Dendritic cell treated with granulocyte-macrophage colony-stimulating factor and Interleukin-4, amounts not matched to agents 40 ng/mL and 50 ng/mL, for 4 days (primary cell): ENCODE measurements around the gene CXCR4.

Experiments
- H3K27ac Mint-ChIP-seq: one replicate; pipeline ENCODE4 v1.8.0; 2022; ENCODE audit warnings: mild to moderate bottlenecking, mixed read lengths
- H3K27me3 Mint-ChIP-seq: one replicate; pipeline ENCODE4 v1.8.0; 2022; ENCODE audit warnings: mild to moderate bottlenecking, mixed read lengths
- H3K36me3 Mint-ChIP-seq: one replicate; pipeline ENCODE4 v1.8.0; 2022; ENCODE audit warnings: low read depth, mixed read lengths
- H3K4me1 Mint-ChIP-seq: one replicate; pipeline ENCODE4 v1.8.0; 2022; ENCODE audit warnings: low read depth, mixed read lengths
- H3K4me3 Mint-ChIP-seq: one replicate; pipeline ENCODE4 v1.8.0; 2022; ENCODE audit warnings: mild to moderate bottlenecking, moderate library complexity, mixed read lengths
- H3K9me3 Mint-ChIP-seq: one replicate; pipeline ENCODE4 v1.8.0; 2022; ENCODE audit warnings: mixed read lengths
- intact Hi-C: fragments of 100-400 bp; cut with micrococcal nuclease; formaldehyde crosslinking; loops from one replicate; pipeline ENCODE4 v1.15.0; 2022

CXCR4 gene

DNA sequence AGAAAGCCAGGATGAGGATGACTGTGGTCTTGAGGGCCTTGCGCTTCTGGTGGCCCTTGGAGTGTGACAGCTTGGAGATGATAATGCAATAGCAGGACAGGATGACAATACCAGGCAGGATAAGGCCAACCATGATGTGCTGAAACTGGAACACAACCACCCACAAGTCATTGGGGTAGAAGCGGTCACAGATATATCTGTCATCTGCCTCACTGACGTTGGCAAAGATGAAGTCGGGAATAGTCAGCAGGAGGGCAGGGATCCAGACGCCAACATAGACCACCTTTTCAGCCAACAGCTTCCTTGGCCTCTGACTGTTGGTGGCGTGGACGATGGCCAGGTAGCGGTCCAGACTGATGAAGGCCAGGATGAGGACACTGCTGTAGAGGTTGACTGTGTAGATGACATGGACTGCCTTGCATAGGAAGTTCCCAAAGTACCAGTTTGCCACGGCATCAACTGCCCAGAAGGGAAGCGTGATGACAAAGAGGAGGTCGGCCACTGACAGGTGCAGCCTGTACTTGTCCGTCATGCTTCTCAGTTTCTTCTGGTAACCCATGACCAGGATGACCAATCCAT lies 2.7 kb downstream of the CXCR4 start:
- Mint-ChIP-seq H3K27me3 (no peaks in the 10 kb centered on the region), H3K36me3 (peaks cover 38% of the 10 kb centered on the region), H3K9me3 (no peaks in the 10 kb centered on the region), H3K4me1 (peaks cover 56% of the 10 kb centered on the region), H3K27ac (peak overlapping the region; percentile 90), H3K4me3 (peak overlapping the region; percentile 95)
- intact Hi-C loops: loop anchor here (5.0 kb wide), 5 partner anchors 92 to 262 kb away; no protein-coding TSS in a partner anchor

DNA sequence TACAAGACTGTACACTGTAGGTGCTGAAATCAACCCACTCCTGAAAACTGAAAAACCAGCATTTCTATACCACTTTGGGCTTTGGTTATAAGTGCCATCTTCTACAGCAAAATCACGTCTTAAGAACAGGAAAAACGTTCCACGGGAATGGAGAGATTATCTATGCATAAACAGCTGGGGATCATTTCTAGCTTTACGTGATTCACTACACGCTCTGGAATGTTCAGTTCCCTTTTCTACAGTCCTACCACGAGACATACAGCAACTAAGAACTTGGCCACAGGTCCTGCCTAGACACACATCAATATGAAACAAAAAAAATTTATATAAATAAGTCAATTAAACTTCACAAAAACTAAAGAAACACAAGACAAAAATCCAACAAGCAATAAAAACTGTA lies 3.6 kb downstream of the CXCR4 start:
- intact Hi-C loops: no loop called here
- no peaks in the 10 kb centered on the region for H3K27me3 Mint-ChIP-seq
- H3K36me3 Mint-ChIP-seq: peaks cover 38% of the 10 kb centered on the region
- H3K27ac Mint-ChIP-seq: peak overlapping the region; percentile 90
- peaks cover 58% of the 10 kb centered on the region for H3K4me1 Mint-ChIP-seq
- H3K4me3 Mint-ChIP-seq: peak overlapping the region; percentile 42
- H3K9me3 Mint-ChIP-seq: no peaks in the 10 kb centered on the region

DNA sequence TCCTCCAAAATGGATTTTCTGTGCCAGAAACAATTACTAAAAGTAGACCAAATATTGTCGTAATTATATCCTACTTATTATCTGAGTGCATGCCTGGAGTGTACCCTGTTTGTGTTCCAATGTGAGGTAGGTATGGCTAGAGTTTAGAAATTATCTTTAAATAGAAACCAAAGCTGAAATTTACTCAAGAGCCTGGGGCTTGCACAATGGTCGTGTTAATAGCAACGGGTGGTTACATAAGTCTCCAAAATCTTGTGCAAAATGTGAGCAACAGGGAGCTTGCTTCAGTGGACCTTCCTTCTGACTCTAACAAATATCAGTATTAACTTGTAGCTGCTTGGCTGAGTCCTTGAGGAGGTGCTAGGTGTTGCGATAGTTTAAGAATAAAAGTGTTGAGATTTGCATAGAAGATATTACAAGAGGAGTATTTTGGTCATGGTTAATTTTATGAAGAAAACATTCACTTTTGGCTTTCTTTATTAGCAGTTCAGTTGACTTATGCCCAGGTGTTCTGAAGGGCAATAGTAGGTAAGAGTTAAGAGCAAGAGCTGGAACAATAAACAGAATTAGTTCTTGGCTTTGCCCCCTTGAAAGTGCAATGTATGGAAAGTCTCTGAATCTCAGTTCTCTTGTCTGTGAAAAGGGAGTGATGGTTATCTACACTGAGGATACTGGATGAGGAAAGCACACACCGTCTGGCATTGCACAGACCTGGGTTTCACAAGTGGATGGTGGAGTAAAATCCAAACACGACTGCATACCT lies 4.6 kb downstream of the CXCR4 start:
- H3K27me3 Mint-ChIP-seq: no peaks in the 10 kb centered on the region
- H3K9me3 Mint-ChIP-seq: no peaks in the 10 kb centered on the region
- H3K4me1 Mint-ChIP-seq: peaks cover 56% of the 10 kb centered on the region
- peak overlapping the region; percentile 90 for H3K27ac Mint-ChIP-seq
- H3K4me3 Mint-ChIP-seq: no peak overlapping the region
- intact Hi-C loops: no loop called here
- H3K36me3 Mint-ChIP-seq: peaks cover 38% of the 10 kb centered on the region

DNA sequence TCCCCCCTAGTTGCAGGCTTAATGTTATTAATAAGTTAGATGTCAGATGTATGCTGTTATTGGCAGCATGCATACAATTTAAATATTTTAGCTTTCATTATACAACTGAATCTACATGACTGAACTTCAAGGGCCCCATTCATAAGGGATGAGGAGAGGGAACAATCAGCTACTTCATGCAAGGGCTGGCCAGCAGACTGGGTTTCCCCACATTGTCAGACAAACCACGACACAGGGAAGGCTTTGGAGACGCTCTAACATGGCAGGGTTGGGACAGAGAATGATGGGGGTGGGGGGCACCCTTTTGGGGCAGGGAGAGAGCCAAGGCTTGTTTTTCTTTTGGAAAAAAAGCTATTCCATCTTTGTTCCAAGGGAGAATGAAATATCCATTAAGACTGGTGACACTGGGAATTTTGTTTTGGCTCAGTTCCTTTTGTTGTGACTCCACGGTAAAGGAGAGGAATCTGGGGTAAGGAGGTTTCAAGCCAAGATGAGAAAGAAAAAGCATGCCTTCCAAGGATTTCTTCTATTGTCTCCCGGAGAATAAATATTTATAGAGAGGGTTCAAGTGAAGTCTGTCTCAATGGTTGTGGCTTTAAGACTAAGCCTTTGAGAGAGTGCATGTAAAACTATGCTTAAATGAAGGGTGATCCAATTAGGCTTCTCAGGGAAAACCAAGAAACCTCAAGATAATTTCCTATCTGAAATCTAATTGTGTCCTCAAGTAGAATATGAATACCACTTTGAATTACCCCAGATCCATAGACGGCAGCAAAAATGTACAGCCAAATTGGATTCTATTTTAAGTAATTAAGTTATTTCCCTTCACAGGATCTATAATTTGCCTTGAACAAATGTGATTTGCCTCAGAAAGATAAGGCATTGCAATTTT lies 5.4 kb downstream of the CXCR4 start:
- Mint-ChIP-seq H3K9me3 (no peaks in the 10 kb centered on the region), H3K27me3 (no peaks in the 10 kb centered on the region), H3K36me3 (peaks cover 32% of the 10 kb centered on the region), H3K4me1 (peaks cover 49% of the 10 kb centered on the region), H3K27ac (peak overlapping the region; percentile 42), H3K4me3 (no peak overlapping the region)
- intact Hi-C loops: no loop called here

DNA sequence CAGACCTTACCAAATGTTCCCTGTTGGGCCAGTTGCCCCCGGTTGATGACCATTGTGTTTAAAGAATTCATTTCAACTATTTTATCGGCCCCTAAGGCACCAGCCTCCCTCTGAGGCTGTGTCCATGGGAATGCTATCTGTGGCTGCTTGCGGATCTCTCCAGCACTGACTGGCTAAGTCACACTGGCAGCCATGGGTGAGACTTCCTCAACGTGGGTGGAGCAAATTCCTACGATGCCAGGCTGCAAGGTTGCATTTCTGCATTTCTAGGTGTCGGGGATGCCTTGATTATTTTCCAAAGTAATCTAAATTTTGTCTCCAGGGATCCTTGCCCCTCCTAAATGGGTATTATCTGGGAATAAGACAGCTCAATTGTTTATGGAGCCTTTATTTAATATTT lies 6.2 kb downstream of the CXCR4 start:
- H3K27ac Mint-ChIP-seq: peak overlapping the region; percentile 75
- H3K9me3 Mint-ChIP-seq: no peaks in the 10 kb centered on the region
- H3K27me3 Mint-ChIP-seq: no peaks in the 10 kb centered on the region
- H3K36me3 Mint-ChIP-seq: peaks cover 25% of the 10 kb centered on the region
- H3K4me3 Mint-ChIP-seq: no peak overlapping the region
- H3K4me1 Mint-ChIP-seq: peaks cover 51% of the 10 kb centered on the region
- intact Hi-C loops: no loop called here

DNA sequence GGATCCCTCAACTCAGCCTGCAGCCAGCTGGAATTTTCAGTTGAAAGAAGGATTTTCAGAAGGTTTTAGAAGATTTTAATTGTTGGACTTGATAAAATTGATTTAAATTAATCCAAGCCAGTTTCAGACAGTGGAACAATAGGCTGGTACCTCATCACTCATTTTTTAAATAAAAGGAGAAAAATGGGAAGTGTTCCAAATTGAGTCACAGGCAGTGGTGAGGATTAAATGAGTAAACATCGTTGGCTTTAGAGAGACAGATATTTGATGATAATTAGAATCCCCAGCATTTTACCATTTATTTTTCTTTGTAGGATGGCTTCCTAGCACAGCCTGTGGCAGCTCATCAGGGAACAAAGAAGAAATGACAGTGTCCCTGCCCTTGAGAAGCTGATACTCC lies 7.4 kb downstream of the CXCR4 start:
- Mint-ChIP-seq H3K9me3 (no peaks in the 10 kb centered on the region), H3K27me3 (no peaks in the 10 kb centered on the region), H3K36me3 (peaks cover 24% of the 10 kb centered on the region), H3K27ac (peak overlapping the region; percentile 4), H3K4me1 (peaks cover 56% of the 10 kb centered on the region), H3K4me3 (no peak overlapping the region)
- intact Hi-C loops: no loop called here

DNA sequence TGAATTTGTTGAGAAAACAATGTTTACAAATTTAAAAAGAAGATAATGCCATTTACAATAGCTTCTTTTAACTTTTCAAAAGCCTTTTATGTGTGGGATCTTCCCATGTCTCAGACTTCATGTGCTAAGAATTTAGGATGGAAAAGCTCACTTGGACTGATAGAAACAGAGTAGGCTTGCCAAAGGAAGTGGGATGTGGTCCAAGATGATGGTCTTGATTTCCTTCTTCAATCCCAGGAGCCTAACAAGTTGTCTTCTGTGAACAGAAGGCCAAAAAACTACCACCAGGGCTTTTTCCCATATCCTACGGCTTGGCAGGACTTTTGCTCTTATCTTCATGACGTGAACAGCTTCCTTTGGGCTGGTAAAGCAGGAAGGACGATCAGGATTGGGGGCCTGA lies 9.5 kb downstream of the CXCR4 start:
- H3K9me3 Mint-ChIP-seq: no peaks in the 10 kb centered on the region
- peaks cover 3% of the 10 kb centered on the region for H3K36me3 Mint-ChIP-seq
- intact Hi-C loops: loop anchor here (5.0 kb wide), 1 partner anchor 81 kb away; no protein-coding TSS in a partner anchor
- H3K27ac Mint-ChIP-seq: no peak overlapping the region
- no peaks in the 10 kb centered on the region for H3K27me3 Mint-ChIP-seq
- H3K4me1 Mint-ChIP-seq: peaks cover 35% of the 10 kb centered on the region
- no peak overlapping the region for H3K4me3 Mint-ChIP-seq

DNA sequence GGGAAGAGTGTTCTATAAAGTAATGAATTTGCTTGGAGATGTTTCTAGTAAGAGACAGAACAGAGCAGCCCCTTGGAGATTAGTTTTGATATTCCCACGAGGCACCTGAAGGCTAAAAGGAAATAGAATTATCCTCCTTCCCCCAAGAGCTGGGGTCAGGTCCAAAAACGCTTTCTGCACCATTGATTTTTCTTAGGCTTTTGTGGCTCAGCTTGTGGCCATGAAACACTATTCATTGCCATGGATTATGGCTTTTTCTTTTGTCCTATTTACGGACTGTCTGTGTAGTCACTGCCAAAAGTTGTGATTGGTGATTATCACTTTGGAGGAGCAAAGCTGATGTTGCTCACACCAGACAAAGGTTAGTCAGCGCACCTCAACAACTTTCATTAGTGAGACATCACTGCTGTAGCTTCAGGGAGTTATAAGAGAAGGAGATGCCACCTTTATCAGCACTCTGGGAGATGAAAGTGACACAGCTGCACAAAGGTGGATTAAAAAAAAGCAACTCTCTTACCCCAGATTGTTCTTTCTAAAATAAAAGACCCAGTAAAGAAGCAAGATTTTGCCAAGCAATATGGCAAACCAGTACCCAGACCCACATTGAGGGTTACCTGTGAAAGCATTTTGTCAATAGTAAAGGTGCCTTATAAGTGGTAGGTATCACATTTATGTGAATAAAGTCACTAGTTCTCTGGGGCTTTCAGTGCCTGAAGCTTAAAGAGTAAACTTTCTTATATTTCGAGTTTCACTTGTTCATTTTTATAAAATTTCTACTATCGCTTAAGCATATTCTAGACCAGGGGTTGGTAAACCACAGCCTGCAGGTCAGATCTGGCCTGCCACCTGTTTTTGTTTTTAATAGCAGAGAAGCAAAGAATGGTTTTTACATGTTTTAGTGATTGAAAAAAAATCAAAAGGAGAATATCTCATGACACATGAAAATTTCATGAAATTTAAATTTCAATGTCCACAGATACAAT lies 10.6 kb downstream of the CXCR4 start:
- Mint-ChIP-seq H3K4me3 (no peak overlapping the region), H3K9me3 (no peaks in the 10 kb centered on the region), H3K36me3 (no peaks in the 10 kb centered on the region), H3K27me3 (no peaks in the 10 kb centered on the region), H3K4me1 (peaks cover 28% of the 10 kb centered on the region), H3K27ac (no peak overlapping the region)
- intact Hi-C loops: loop anchor here (5.0 kb wide), 1 partner anchor 80 kb away; no protein-coding TSS in a partner anchor

DNA sequence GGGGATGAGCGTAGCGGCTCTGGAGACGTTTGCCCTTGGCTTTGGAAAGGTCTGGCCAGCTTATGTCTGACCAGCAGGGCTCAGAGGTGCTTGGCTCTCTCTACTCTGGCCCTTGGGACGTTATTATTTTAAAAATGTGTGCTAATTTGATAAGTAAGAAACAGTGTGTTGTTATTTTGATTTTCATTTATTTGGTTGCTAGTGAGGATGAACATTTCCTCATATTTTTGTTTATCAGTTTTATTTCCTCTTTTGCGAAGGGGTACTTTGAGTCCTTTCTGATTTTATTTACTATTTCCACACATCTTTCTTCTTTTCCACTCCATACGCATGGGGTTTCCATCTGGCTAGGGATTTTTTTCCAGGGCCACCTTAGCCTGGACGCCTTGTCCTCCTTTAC lies 11.4 kb downstream of the CXCR4 start:
- intact Hi-C loops: loop anchor here (5.0 kb wide), 1 partner anchor 79 kb away; no protein-coding TSS in a partner anchor
- Mint-ChIP-seq H3K9me3 (no peaks in the 10 kb centered on the region), H3K36me3 (no peaks in the 10 kb centered on the region), H3K4me1 (peaks cover 21% of the 10 kb centered on the region), H3K27ac (no peak overlapping the region), H3K27me3 (no peaks in the 10 kb centered on the region), H3K4me3 (no peak overlapping the region)

DNA sequence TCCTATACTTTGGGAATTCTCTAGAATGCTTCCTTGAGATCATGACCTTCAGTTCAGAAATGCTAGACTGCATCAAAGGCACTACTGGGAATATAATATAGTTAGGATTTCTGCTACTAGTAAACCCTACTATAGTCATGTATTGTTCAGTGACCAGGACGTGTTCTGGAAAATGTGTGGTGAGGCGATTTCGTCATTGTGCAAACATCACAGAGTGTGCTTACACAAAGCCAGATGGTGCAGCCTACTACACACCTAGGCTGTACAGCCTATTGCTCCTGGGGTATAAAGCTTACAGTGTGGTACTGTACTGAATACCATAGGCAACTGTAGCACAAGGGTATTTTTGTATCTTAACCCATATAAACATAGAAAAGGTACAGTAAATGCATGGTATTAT lies 13.0 kb downstream of the CXCR4 start:
- no peak overlapping the region for H3K4me3 Mint-ChIP-seq
- H3K36me3 Mint-ChIP-seq: no peaks in the 10 kb centered on the region
- intact Hi-C loops: loop anchor here (5.0 kb wide), 1 partner anchor 78 kb away; no protein-coding TSS in a partner anchor
- H3K4me1 Mint-ChIP-seq: peaks cover 14% of the 10 kb centered on the region
- no peak overlapping the region for H3K27ac Mint-ChIP-seq
- no peaks in the 10 kb centered on the region for H3K9me3 Mint-ChIP-seq
- no peaks in the 10 kb centered on the region for H3K27me3 Mint-ChIP-seq

DNA sequence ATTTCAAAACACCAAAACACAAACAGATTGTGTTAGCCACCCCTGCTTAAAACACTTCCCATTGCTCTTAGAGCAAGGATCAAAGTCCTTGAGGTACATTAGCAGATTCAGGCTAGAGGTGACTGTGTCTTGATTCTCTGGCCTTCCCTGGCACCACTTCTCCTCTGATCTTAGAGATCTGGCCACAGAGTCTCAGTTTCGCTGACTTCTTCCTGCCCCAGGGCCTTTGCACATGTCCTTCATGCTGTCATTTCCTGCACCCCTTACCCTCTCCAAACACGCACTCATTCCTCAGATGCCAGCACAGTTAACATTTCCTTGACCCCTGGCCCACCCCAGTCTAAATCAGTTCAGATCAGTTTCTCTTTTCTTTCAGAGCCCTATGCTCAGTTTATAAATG lies 16.9 kb downstream of the CXCR4 start:
- Mint-ChIP-seq H3K9me3 (no peaks in the 10 kb centered on the region), H3K27ac (no peak overlapping the region), H3K27me3 (no peaks in the 10 kb centered on the region), H3K4me3 (no peak overlapping the region), H3K4me1 (peaks cover 33% of the 10 kb centered on the region), H3K36me3 (no peaks in the 10 kb centered on the region)
- intact Hi-C loops: no loop called here

DNA sequence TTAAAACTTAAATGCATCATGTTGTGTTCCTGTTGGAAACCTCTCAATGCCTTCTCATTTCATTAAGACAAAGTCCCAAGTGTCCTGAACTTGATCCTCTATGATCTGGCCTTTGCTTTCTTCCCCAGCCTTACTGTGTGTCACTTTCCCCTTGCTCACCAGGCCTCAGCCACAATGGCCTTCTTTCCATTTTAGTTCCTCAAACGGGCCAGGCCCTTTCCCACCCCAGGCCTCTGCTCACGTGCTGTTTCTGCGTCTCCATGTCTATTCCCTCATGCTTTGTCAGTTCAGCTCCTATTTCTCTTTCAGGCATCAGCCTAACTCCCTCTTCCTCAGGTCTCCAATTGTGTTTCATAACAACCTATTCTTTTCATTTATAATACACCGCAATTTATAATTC lies 19.5 kb downstream of the CXCR4 start:
- H3K27ac Mint-ChIP-seq: peak overlapping the region; percentile 48
- no peaks in the 10 kb centered on the region for H3K27me3 Mint-ChIP-seq
- H3K36me3 Mint-ChIP-seq: no peaks in the 10 kb centered on the region
- H3K9me3 Mint-ChIP-seq: no peaks in the 10 kb centered on the region
- peaks cover 33% of the 10 kb centered on the region for H3K4me1 Mint-ChIP-seq
- intact Hi-C loops: no loop called here
- H3K4me3 Mint-ChIP-seq: no peak overlapping the region

DNA sequence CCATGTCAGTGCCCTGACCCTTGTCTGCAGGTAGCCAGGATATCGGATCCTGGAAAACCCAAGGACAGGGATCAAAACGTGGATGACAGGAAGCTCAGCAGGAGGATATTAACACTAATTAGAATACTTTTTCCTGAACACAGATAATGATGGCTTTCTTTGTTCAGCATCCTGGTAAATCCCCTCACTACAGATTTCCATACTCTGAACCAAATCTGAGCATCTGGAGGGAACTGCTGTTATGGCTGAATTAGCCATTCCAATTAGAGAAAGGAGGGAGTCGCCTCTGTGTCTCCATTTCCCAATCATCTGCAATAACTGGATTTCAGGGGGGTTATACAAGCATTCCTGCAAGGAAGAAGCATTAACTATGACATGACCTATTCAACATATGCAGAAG lies 24.4 kb downstream of the CXCR4 start:
- Mint-ChIP-seq H3K4me3 (no peak overlapping the region), H3K4me1 (peaks cover 19% of the 10 kb centered on the region), H3K27me3 (no peaks in the 10 kb centered on the region), H3K9me3 (no peaks in the 10 kb centered on the region), H3K36me3 (no peaks in the 10 kb centered on the region), H3K27ac (no peak overlapping the region)
- intact Hi-C loops: no loop called here
